AG04450 (cell line): ENCODE data around the gene ULK4. TPM values are rescaled to one million over a fixed set of nuclear protein-coding genes. Genes with fewer than 3 reads are reported as not detected.
"Not testable (repeated sequence)": the region's sequence is repeated elsewhere in the genome, so short reads cannot be mapped to it uniquely, and the experiment has no call there.

Experiments
- CTCF ChIA-PET: fragments of 300-600, 350-600 bp; formaldehyde crosslinking; extraction: SDS; loops from one replicate; lab custom pipeline; 2022; ENCODE audit warnings: antibody characterized with exemption, inconsistent platforms; lab: Charles Lee
- POLR2A ChIA-PET: fragments of 350-600 bp; formaldehyde crosslinking; extraction: SDS; loops from one replicate; lab custom pipeline; 2021; ENCODE audit warnings: antibody characterized with exemption, inconsistent platforms; lab: Yijun Ruan, JAX
- DNase-seq: peaks from one replicate; pipeline ENCODE4 v3.0.0-alpha.2; 2011; ENCODE audit warnings: low read depth, low spot score
- H3K27ac ChIP-seq: one replicate; pipeline ENCODE4 v1.5.1; 2012; ENCODE audit warnings: low read depth, low read length, control low read depth
- H3K27me3 ChIP-seq: one replicate; pipeline ENCODE4 v1.6.0; 2012; ENCODE audit warnings: low read length; ENCODE audit not compliant: control insufficient read depth, insufficient read depth
- H3K4me3 ChIP-seq: 2 replicates; pipeline ENCODE4 v1.5.1; 2011; ENCODE audit warnings: mild to moderate bottlenecking, low read depth, low read length, control low read depth
- H3K9me3 ChIP-seq: 2 replicates; pipeline ENCODE4 v1.5.1; 2012; ENCODE audit warnings: low read length; ENCODE audit not compliant: control insufficient read depth, insufficient read depth
- CTCF ChIP-seq: IDR thresholded peaks from 2 replicates; pipeline ENCODE4 v1.5.1; 2011; ENCODE audit warnings: low read depth, low read length, control low read depth, inconsistent platforms
- polyA plus RNA-seq: library from polyadenylated mRNA; depleted of rRNA; stranded (reverse); fragments of >200 nt; gene quantifications from 2 replicates; pipeline ENCODE4 v1.2.3, GENCODE V29; 2011

ULK4 gene
- polyA plus RNA-seq, 1 experiment: 3.7 TPM

GRCh38 chr3:41695806-41696205 is 266.1 kb downstream of the ULK4 start:
- TF ChIP-seq CTCF: peak; percentile 37
- H3K4me3 ChIP-seq, POLR2A ChIA-PET, CTCF ChIA-PET, H3K9me3 ChIP-seq, H3K27me3 ChIP-seq, H3K27ac ChIP-seq, DNase-seq: not testable (repeated sequence)

GRCh38 chr3:41693799-41694198 is 268.1 kb downstream of the ULK4 start:
- TF ChIP-seq CTCF: no peak
- no peaks in the 10 kb centered on the region for H3K27me3 ChIP-seq
- ChIA-PET POLR2A (no interaction called here), CTCF (no interaction called here)
- no peaks in the 10 kb centered on the region for H3K9me3 ChIP-seq
- H3K27ac ChIP-seq: no peak overlapping the region
- no peak overlapping the region for H3K4me3 ChIP-seq
- DNase-seq: no peak

GRCh38 chr3:41690766-41691563 is 270.9 kb downstream of the ULK4 start:
- no peak for DNase-seq
- no peak for TF ChIP-seq CTCF
- Histone ChIP-seq H3K27me3 (no peaks in the 10 kb centered on the region), H3K27ac (no peak overlapping the region), H3K9me3 (no peaks in the 10 kb centered on the region), H3K4me3 (no peak overlapping the region)
- CTCF ChIA-PET: no interaction called here
- POLR2A ChIA-PET: no interaction called here

- Histone ChIP-seq H3K4me3 (no peak overlapping the region), H3K27ac (peak overlapping the region; percentile 54), H3K27me3 (no peaks in the 10 kb centered on the region), H3K9me3 (no peaks in the 10 kb centered on the region)
- TF ChIP-seq CTCF: no peak
- POLR2A ChIA-PET: no interaction called here
- CTCF ChIA-PET: no interaction called here
- no peak for DNase-seq
These were observed 273.1 kb downstream of the ULK4 start for GRCh38 chr3:41688595-41689380.
